Trophoblast cell (in vitro differentiated cells and primary cell): Measurements from ENCODE around the gene ARHGAP22.
A peak's percentile ranks its signal among the peaks of the same experiment; 100 is the strongest.

Experiments
- DNase-seq, 2 donors: peaks; one replicate each; pipeline ENCODE4 v3.0.0-alpha.2; 2016
- H2AFZ ChIP-seq: 2 replicates; pipeline ENCODE4 v1.6.1; 2013; ENCODE audit warnings: low read length, moderate library complexity, mild to moderate bottlenecking; ENCODE audit not compliant: insufficient read depth, poor library complexity
- H2AK5ac ChIP-seq: 2 replicates; pipeline ENCODE4 v1.6.1; 2013; ENCODE audit warnings: mild to moderate bottlenecking, low read length
- H2BK120ac ChIP-seq: 2 replicates; pipeline ENCODE4 v1.6.1; 2013; ENCODE audit warnings: low read length, mild to moderate bottlenecking, moderate library complexity; ENCODE audit not compliant: insufficient read depth, poor library complexity
- H2BK12ac ChIP-seq: 2 replicates; pipeline ENCODE4 v1.6.1; 2013; ENCODE audit warnings: mild to moderate bottlenecking, low read length, moderate library complexity
- H2BK5ac ChIP-seq: 2 replicates; pipeline ENCODE4 v1.6.1; 2013; ENCODE audit warnings: low read length, low read depth, moderate library complexity, mild to moderate bottlenecking; ENCODE audit not compliant: poor library complexity
- H3K14ac ChIP-seq: 2 replicates; pipeline ENCODE4 v1.6.1; 2013; ENCODE audit warnings: mild to moderate bottlenecking, low read length
- H3K18ac ChIP-seq: 2 replicates; pipeline ENCODE4 v1.6.1; 2013; ENCODE audit warnings: mild to moderate bottlenecking, low read length
- H3K23ac ChIP-seq: 2 replicates; pipeline ENCODE4 v1.6.1; 2013; ENCODE audit warnings: low read length
- H3K27ac ChIP-seq: 2 replicates; pipeline ENCODE4 v1.5.1; 2013; ENCODE audit warnings: low read depth, mild to moderate bottlenecking, inconsistent platforms, low read length, moderate library complexity
- H3K27me3 ChIP-seq: 2 replicates; pipeline ENCODE4 v1.6.1; 2013; ENCODE audit warnings: inconsistent platforms, mild to moderate bottlenecking, low read length, moderate library complexity; ENCODE audit not compliant: insufficient read depth
- H3K36me3 ChIP-seq, 2 experiments: 1 replicate in 1 of 2; 2 replicates in 1 of 2; pipeline ENCODE4 v1.6.1; 2013; ENCODE audit warnings: low read length in 2 of 2, mild to moderate bottlenecking in 2 of 2, moderate library complexity in 1 of 2; ENCODE audit not compliant: insufficient read depth in 2 of 2, control insufficient read depth in 1 of 2
- H3K4ac ChIP-seq: 2 replicates; pipeline ENCODE4 v1.6.1; 2013; ENCODE audit warnings: low read depth, mild to moderate bottlenecking, low read length, moderate library complexity
- H3K4me1 ChIP-seq, 2 experiments: 1 replicate in 1 of 2; 2 replicates in 1 of 2; pipeline ENCODE4 v1.6.1; 2013; ENCODE audit warnings: low read length in 2 of 2, mild to moderate bottlenecking in 2 of 2, moderate library complexity in 1 of 2; ENCODE audit not compliant: insufficient read depth in 2 of 2, control insufficient read depth in 1 of 2
- H3K4me2 ChIP-seq: 2 replicates; pipeline ENCODE4 v1.6.1; 2013; ENCODE audit warnings: inconsistent platforms, mild to moderate bottlenecking, low read length, moderate library complexity
- H3K4me3 ChIP-seq: 2 replicates; pipeline ENCODE4 v1.5.1; 2013; ENCODE audit warnings: mild to moderate bottlenecking, low read depth, low read length, inconsistent platforms
- H3K79me1 ChIP-seq: one replicate; pipeline ENCODE4 v1.6.1; 2013; ENCODE audit warnings: low read length
- H3K79me2 ChIP-seq: 2 replicates; pipeline ENCODE4 v1.6.1; 2013; ENCODE audit warnings: low read length, mild to moderate bottlenecking; ENCODE audit not compliant: control insufficient read depth, insufficient read depth, poor library complexity
- H3K9ac ChIP-seq: 2 replicates; pipeline ENCODE4 v1.6.1; 2013; ENCODE audit warnings: mild to moderate bottlenecking, low read length
- H3K9me3 ChIP-seq: 2 replicates; pipeline ENCODE4 v1.6.1; 2013; ENCODE audit warnings: low read depth, mild to moderate bottlenecking, control low read depth, inconsistent platforms, low read length; ENCODE audit not compliant: insufficient read depth
- H4K12ac ChIP-seq: 2 replicates; pipeline ENCODE4 v1.6.1; 2013; ENCODE audit warnings: low read depth, mild to moderate bottlenecking, low read length, moderate library complexity
- H4K8ac ChIP-seq: 2 replicates; pipeline ENCODE4 v1.6.1; 2013; ENCODE audit warnings: low read depth, mild to moderate bottlenecking, low read length, moderate library complexity
- H4K91ac ChIP-seq: one replicate; pipeline ENCODE4 v1.6.1; 2013; ENCODE audit warnings: low read depth, mild to moderate bottlenecking, low read length, moderate library complexity
- WGBS: extraction: QIAGEN DNeasy Blood & Tissue Kit; methylation state at CpG from one replicate; pipeline ENCODE4 v1.1.7; 2013; ENCODE audit warnings: missing lambda C conversion rate; ENCODE audit not compliant: insufficient read length, insufficient coverage; ENCODE audit errors: extremely low coverage; 5-methylcytosine and 5-hydroxymethylcytosine counted together

The ARHGAP22 gene

GRCh38 chr10:48577158-48577557 lies 27.7 kb downstream of the ARHGAP22 start:
- no peak overlapping the region for H3K4me2 ChIP-seq
- no peak overlapping the region for H3K18ac ChIP-seq
- no peak overlapping the region for H2AK5ac ChIP-seq
- H2BK5ac ChIP-seq, result no peak overlapping the region
- no peaks in the 10 kb centered on the region for H3K36me3 ChIP-seq
- H3K27ac ChIP-seq, result no peak overlapping the region
- DNase-seq, result peak in 1 of 2 donors; percentile 10
- H3K4me1 ChIP-seq, result peaks cover 0 to 4% of the 10 kb centered on the region in 2 experiments
- no peak overlapping the region for H2BK12ac ChIP-seq
- H2BK120ac ChIP-seq, result no peak overlapping the region
- WGBS, result no CpG with 5 or more reads among the region's 5 CpGs
- no peak overlapping the region for H3K4ac ChIP-seq
- H3K4me3 ChIP-seq, result no peak overlapping the region
- no peaks in the 10 kb centered on the region for H3K27me3 ChIP-seq
- H3K9ac ChIP-seq, result no peak overlapping the region
- H3K79me1 ChIP-seq, result no peaks in the 10 kb centered on the region
- H3K79me2 ChIP-seq, result no peaks in the 10 kb centered on the region
- H3K23ac ChIP-seq, result no peak overlapping the region
- H4K12ac ChIP-seq, result no peak overlapping the region
- H3K14ac ChIP-seq, result no peak overlapping the region
- peaks cover 3% of the 10 kb centered on the region for H3K9me3 ChIP-seq
- H2AFZ ChIP-seq, result no peak overlapping the region
- no peak overlapping the region for H4K8ac ChIP-seq
- H4K91ac ChIP-seq, result no peak overlapping the region

- Histone ChIP-seq H3K4me2 (no peak overlapping the region), H3K4me3 (no peak overlapping the region), H4K12ac (no peak overlapping the region), H3K9ac (no peak overlapping the region), H4K91ac (no peak overlapping the region), H3K14ac (no peak overlapping the region), H2BK12ac (no peak overlapping the region), H3K23ac (no peak overlapping the region), H3K18ac (no peak overlapping the region), H4K8ac (no peak overlapping the region), H2BK5ac (no peak overlapping the region), H3K9me3 (peaks cover 3% of the 10 kb centered on the region), H3K79me1 (no peaks in the 10 kb centered on the region), H3K79me2 (no peaks in the 10 kb centered on the region), H3K27ac (no peak overlapping the region), H2BK120ac (no peak overlapping the region), H2AK5ac (no peak overlapping the region), H3K4me1 (peaks cover 0 to 4% of the 10 kb centered on the region in 2 experiments), H3K4ac (no peak overlapping the region), H3K36me3 (no peaks in the 10 kb centered on the region), H3K27me3 (no peaks in the 10 kb centered on the region), H2AFZ (no peak overlapping the region)
- no CpG with 5 or more reads among the region's 2 CpGs for WGBS
- no peak for DNase-seq
These were observed 28.4 kb downstream of the ARHGAP22 start for GRCh38 chr10:48576501-48576900.

GRCh38 chr10:48575901-48576300 lies 29.0 kb downstream of the ARHGAP22 start:
- no peak overlapping the region for H2AFZ ChIP-seq
- H3K79me1 ChIP-seq, result no peaks in the 10 kb centered on the region
- H4K91ac ChIP-seq, result no peak overlapping the region
- WGBS, result no CpG with 5 or more reads among the region's 4 CpGs
- no peak overlapping the region for H3K4me2 ChIP-seq
- peaks cover 3% of the 10 kb centered on the region for H3K9me3 ChIP-seq
- H3K36me3 ChIP-seq, result no peaks in the 10 kb centered on the region
- H3K4me1 ChIP-seq, result peaks cover 0 to 4% of the 10 kb centered on the region in 2 experiments
- H3K9ac ChIP-seq, result no peak overlapping the region
- H4K8ac ChIP-seq, result no peak overlapping the region
- H2BK12ac ChIP-seq, result no peak overlapping the region
- H2BK5ac ChIP-seq, result no peak overlapping the region
- H2AK5ac ChIP-seq, result no peak overlapping the region
- no peak overlapping the region for H3K23ac ChIP-seq
- no peaks in the 10 kb centered on the region for H3K79me2 ChIP-seq
- H4K12ac ChIP-seq, result no peak overlapping the region
- H3K18ac ChIP-seq, result no peak overlapping the region
- no peaks in the 10 kb centered on the region for H3K27me3 ChIP-seq
- H3K14ac ChIP-seq, result no peak overlapping the region
- H2BK120ac ChIP-seq, result no peak overlapping the region
- H3K4me3 ChIP-seq, result no peak overlapping the region
- DNase-seq, result no peak
- H3K27ac ChIP-seq, result no peak overlapping the region
- no peak overlapping the region for H3K4ac ChIP-seq

- no peak overlapping the region for H2BK120ac ChIP-seq
- H3K4me3 ChIP-seq, result no peak overlapping the region
- H3K18ac ChIP-seq, result no peak overlapping the region
- H3K79me2 ChIP-seq, result no peaks in the 10 kb centered on the region
- no peak overlapping the region for H4K8ac ChIP-seq
- no peak overlapping the region for H2AFZ ChIP-seq
- no peak overlapping the region for H2BK5ac ChIP-seq
- peaks cover 3% of the 10 kb centered on the region for H3K9me3 ChIP-seq
- H4K91ac ChIP-seq, result no peak overlapping the region
- peaks cover 0 to 4% of the 10 kb centered on the region in 2 experiments for H3K4me1 ChIP-seq
- no peak overlapping the region for H3K4me2 ChIP-seq
- H3K14ac ChIP-seq, result no peak overlapping the region
- no peak for DNase-seq
- H4K12ac ChIP-seq, result no peak overlapping the region
- no peak overlapping the region for H3K4ac ChIP-seq
- no peak overlapping the region for H3K23ac ChIP-seq
- no peak overlapping the region for H3K9ac ChIP-seq
- no peak overlapping the region for H2BK12ac ChIP-seq
- no peaks in the 10 kb centered on the region for H3K79me1 ChIP-seq
- H3K27me3 ChIP-seq, result no peaks in the 10 kb centered on the region
- H3K36me3 ChIP-seq, result no peaks in the 10 kb centered on the region
- WGBS, result no CpG with 5 or more reads among the region's 6 CpGs
- H2AK5ac ChIP-seq, result no peak overlapping the region
- no peak overlapping the region for H3K27ac ChIP-seq
These were observed 30.0 kb downstream of the ARHGAP22 start for GRCh38 chr10:48574817-48575380.
